ENCODE results near the gene PKHD1.

The PKHD1 gene

GRCh38 chr6:52123251-52123650 is 35.8 kb upstream of the PKHD1 start:
- Histone ChIP-seq H3K4me3 (replicated peaks; ENCODE audit: insufficient read depth, low read length) (no peak overlapping the region), H3K27me3 (ENCODE audit: insufficient read depth, poor library complexity, severe bottlenecking) (no peaks in the 10 kb centered on the region), H3K27ac (replicated peaks) (no peak overlapping the region)
- no peak for DNase-seq (ENCODE audit: low read depth in 1 of 2, low spot score in 1 of 2)
- no peak for TF ChIP-seq REST (IDR thresholded peaks at IDR 0.05; ENCODE audit: insufficient replicate concordance, low read depth)
- TF ChIP-seq SPI1 (IDR thresholded peaks at IDR 0.05; ENCODE audit: borderline replicate concordance, low read depth), result no peak

DNA sequence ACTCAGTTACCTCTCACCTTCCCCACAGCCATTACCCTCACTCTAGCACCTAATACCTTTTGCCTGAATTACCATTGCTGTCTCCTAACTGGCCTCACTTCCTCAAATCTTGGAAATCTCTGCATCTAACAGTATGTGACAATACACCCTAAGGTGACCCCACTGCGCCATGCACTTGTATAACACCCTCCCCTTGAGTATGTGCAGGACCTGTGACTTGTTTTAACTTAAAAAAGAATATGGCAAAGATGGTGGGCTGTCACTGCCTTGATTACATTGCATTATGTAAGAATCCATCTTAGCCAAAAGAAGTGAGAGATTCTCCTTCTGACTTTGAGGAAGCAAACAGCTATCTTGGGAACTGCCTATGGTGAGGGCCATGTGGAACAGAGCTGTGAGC is 29.9 kb upstream of the PKHD1 start:
- no peaks in the 10 kb centered on the region for H3K27me3 ChIP-seq (ENCODE audit: insufficient read depth, poor library complexity, severe bottlenecking)
- DNase-seq (ENCODE audit: low read depth in 1 of 2, low spot score in 1 of 2), result no peak
- no peak overlapping the region for H3K4me3 ChIP-seq (replicated peaks; ENCODE audit: insufficient read depth, low read length)
- H3K27ac ChIP-seq (replicated peaks), result no peak overlapping the region
- no peak for TF ChIP-seq SPI1 (IDR thresholded peaks at IDR 0.05; ENCODE audit: borderline replicate concordance, low read depth)
- no peak for TF ChIP-seq POLR2AphosphoS5 (IDR thresholded peaks at IDR 0.05; ENCODE audit: low read depth)
- TF ChIP-seq REST (IDR thresholded peaks at IDR 0.05; ENCODE audit: insufficient replicate concordance, low read depth), result no peak
- TF ChIP-seq GABPA (IDR thresholded peaks at IDR 0.05; ENCODE audit: low read depth), result no peak
- TF ChIP-seq CTCF (IDR thresholded peaks at IDR 0.05; ENCODE audit: insufficient read depth, low read length), result no peak

- Histone ChIP-seq H3K27me3 (ENCODE audit: insufficient read depth, poor library complexity, severe bottlenecking) (no peaks in the 10 kb centered on the region), H3K4me3 (replicated peaks; ENCODE audit: insufficient read depth, low read length) (no peak overlapping the region), H3K27ac (replicated peaks) (no peak overlapping the region)
- no peak for DNase-seq (ENCODE audit: low read depth in 1 of 2, low spot score in 1 of 2)
- TF ChIP-seq POLR2AphosphoS5 (IDR thresholded peaks at IDR 0.05; ENCODE audit: low read depth), result no peak
- no peak for TF ChIP-seq GABPA (IDR thresholded peaks at IDR 0.05; ENCODE audit: low read depth)
- TF ChIP-seq CTCF (IDR thresholded peaks at IDR 0.05; ENCODE audit: insufficient read depth, low read length), result no peak
- TF ChIP-seq SPI1 (IDR thresholded peaks at IDR 0.05; ENCODE audit: borderline replicate concordance, low read depth), result no peak
- no peak for TF ChIP-seq REST (IDR thresholded peaks at IDR 0.05; ENCODE audit: insufficient replicate concordance, low read depth)
These were observed 29.2 kb upstream of the PKHD1 start for GRCh38 chr6:52116605-52116948.

All from HL-60 (cell line).